Measurements from ENCODE around the gene KRT74. TPM values are rescaled to one million over a fixed set of nuclear protein-coding genes. Genes with fewer than 3 reads are reported as not detected.

Gene KRT74
- total RNA-seq, 2 experiments from 2014 or later: not detected

DNA sequence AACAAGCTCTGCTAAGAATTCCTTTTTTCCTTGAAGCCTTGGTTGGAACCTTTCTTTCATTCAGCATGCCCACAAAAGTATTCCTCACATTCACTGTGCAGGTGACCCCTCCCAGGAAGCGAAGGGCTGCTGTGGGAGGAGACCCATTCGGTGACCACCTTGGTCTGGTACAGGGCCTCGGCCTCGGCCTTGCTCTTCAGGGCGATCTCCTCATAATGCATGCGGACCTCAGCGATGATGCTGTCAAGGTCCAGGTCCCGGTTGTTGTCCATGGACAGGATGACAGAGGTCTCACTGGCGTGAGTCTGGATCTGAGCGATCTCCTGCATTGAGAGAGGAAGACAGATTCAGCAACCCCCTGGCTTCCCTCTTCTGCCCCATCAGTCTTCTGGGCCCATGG lies 3.1 kb downstream of the KRT74 start:
- no peak overlapping the region for H3K4me2 ChIP-seq (ENCODE audit: low read length)
- intact Hi-C loops (cut with micrococcal nuclease; ENCODE audit: unreplicated experiment): no loop called here
- ChIA-PET POLR2A (interaction anchor here (1.0 kb wide), 1 partner anchor 8 kb away, joined by 4 read pairs; no protein-coding TSS in a partner anchor), CTCF (ENCODE audit: unreplicated experiment) (no interaction called here)
- H3K36me3 ChIP-seq (ENCODE audit: insufficient read depth, low read length): no peaks in the 10 kb centered on the region
- H3K79me2 ChIP-seq (ENCODE audit: insufficient read depth, low read depth, low read length): no peaks in the 10 kb centered on the region
- no peaks in the 10 kb centered on the region for H3K4me1 ChIP-seq (ENCODE audit: insufficient read depth, low read length, poor library complexity, severe bottlenecking)
- no peak for DNase-seq (ENCODE audit: low spot score)
- no peak overlapping the region for H3K4me3 ChIP-seq (ENCODE audit: low read depth, low read length, poor library complexity, severe bottlenecking)
- BruUV-seq (replicated peaks): no TSS peak
- no peak overlapping the region for H2AFZ ChIP-seq (ENCODE audit: low read length)
- no peaks in the 10 kb centered on the region for H3K9me2 ChIP-seq (ENCODE audit: insufficient read depth, low read length)
- TF ChIP-seq, protein P1, sequence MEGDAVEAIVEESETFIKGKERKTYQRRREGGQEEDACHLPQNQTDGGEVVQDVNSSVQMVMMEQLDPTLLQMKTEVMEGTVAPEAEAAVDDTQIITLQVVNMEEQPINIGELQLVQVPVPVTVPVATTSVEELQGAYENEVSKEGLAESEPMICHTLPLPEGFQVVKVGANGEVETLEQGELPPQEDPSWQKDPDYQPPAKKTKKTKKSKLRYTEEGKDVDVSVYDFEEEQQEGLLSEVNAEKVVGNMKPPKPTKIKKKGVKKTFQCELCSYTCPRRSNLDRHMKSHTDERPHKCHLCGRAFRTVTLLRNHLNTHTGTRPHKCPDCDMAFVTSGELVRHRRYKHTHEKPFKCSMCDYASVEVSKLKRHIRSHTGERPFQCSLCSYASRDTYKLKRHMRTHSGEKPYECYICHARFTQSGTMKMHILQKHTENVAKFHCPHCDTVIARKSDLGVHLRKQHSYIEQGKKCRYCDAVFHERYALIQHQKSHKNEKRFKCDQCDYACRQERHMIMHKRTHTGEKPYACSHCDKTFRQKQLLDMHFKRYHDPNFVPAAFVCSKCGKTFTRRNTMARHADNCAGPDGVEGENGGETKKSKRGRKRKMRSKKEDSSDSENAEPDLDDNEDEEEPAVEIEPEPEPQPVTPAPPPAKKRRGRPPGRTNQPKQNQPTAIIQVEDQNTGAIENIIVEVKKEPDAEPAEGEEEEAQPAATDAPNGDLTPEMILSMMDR (conservative IDR thresholded peaks at IDR 0.05; ENCODE audit: low read length): no peak
- no peak for TF ChIP-seq EZH2phosphoT487 (IDR thresholded peaks at IDR 0.05; ENCODE audit: borderline replicate concordance, low read depth, low read length)
- no peaks in the 10 kb centered on the region for H4K20me1 ChIP-seq (ENCODE audit: insufficient read depth, low read length)
- no peaks in the 10 kb centered on the region for H3K9me3 ChIP-seq (ENCODE audit: low read length)
- no peak overlapping the region for H3K27ac ChIP-seq (ENCODE audit: low read depth, low read length, poor library complexity, severe bottlenecking)

DNA sequence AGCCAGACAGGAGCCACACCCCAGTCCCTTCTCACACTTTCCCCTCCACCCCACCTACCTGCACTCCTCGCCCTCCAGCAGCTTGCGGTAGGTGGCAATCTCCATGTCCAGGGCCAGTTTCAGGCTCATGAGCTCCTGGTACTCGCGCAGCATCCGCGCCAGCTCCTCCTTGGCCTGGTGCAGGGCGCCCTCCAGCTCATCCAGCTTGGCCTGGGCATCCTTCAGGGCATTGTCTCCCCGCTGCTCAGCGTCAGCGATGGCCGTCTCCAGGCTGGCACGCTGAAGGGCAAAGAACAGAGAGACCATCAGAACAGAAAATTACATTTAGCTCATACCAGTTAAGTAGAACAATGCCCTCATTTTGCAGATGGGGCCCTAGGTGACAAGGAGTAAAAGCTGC lies 5.5 kb downstream of the KRT74 start:
- ChIA-PET POLR2A (interaction anchor here (0.7 kb wide), 1 partner anchor 241 kb away, joined by 3 read pairs; no protein-coding TSS in a partner anchor), CTCF (ENCODE audit: unreplicated experiment) (no interaction called here)
- no peak for TF ChIP-seq EZH2phosphoT487 (IDR thresholded peaks at IDR 0.05; ENCODE audit: borderline replicate concordance, low read depth, low read length)
- TF ChIP-seq, protein P1 (conservative IDR thresholded peaks at IDR 0.05; ENCODE audit: low read length): no peak
- H3K4me1 ChIP-seq (ENCODE audit: insufficient read depth, low read length, poor library complexity, severe bottlenecking): no peaks in the 10 kb centered on the region
- H3K4me2 ChIP-seq (ENCODE audit: low read length): no peak overlapping the region
- no peaks in the 10 kb centered on the region for H3K9me2 ChIP-seq (ENCODE audit: insufficient read depth, low read length)
- no peak overlapping the region for H3K27ac ChIP-seq (ENCODE audit: low read depth, low read length, poor library complexity, severe bottlenecking)
- no peaks in the 10 kb centered on the region for H3K9me3 ChIP-seq (ENCODE audit: low read length)
- intact Hi-C loops (cut with micrococcal nuclease; ENCODE audit: unreplicated experiment): no loop called here
- DNase-seq (ENCODE audit: low spot score): no peak
- H3K36me3 ChIP-seq (ENCODE audit: insufficient read depth, low read length): no peaks in the 10 kb centered on the region
- no peak overlapping the region for H3K4me3 ChIP-seq (ENCODE audit: low read depth, low read length, poor library complexity, severe bottlenecking)
- H3K79me2 ChIP-seq (ENCODE audit: insufficient read depth, low read depth, low read length): no peaks in the 10 kb centered on the region
- H4K20me1 ChIP-seq (ENCODE audit: insufficient read depth, low read length): no peaks in the 10 kb centered on the region
- BruUV-seq (replicated peaks): no TSS peak
- H2AFZ ChIP-seq (ENCODE audit: low read length): no peak overlapping the region

DNA sequence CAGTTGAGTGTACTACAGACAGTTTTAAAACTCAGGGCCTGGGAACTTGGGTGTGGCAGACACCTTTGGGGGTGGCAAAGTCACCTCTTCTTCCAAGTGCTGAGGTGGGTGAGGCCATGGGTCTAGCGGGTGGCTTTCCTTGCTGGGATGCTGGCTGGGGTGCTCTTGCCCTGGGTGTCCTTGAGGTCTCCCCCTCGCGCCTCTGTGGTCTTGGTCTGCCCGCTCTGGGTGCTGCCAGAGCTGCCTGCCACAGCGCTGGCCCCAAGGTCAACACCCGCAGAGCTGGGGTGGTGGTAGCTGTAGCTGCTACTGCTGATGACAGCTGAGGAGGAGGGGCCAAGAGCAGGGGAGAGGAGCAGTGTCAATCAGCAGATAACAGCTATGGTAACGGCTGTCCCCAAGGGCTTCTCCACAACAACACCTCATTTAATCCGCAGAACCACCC lies 6.8 kb downstream of the KRT74 start:
- TF ChIP-seq EZH2phosphoT487 (IDR thresholded peaks at IDR 0.05; ENCODE audit: borderline replicate concordance, low read depth, low read length): no peak
- TF ChIP-seq, protein P1 (conservative IDR thresholded peaks at IDR 0.05; ENCODE audit: low read length): no peak
- Histone ChIP-seq H3K9me2 (ENCODE audit: insufficient read depth, low read length) (no peaks in the 10 kb centered on the region), H3K4me1 (ENCODE audit: insufficient read depth, low read length, poor library complexity, severe bottlenecking) (no peaks in the 10 kb centered on the region), H3K27ac (ENCODE audit: low read depth, low read length, poor library complexity, severe bottlenecking) (no peak overlapping the region), H3K36me3 (ENCODE audit: insufficient read depth, low read length) (no peaks in the 10 kb centered on the region), H2AFZ (ENCODE audit: low read length) (no peak overlapping the region), H4K20me1 (ENCODE audit: insufficient read depth, low read length) (no peaks in the 10 kb centered on the region), H3K79me2 (ENCODE audit: insufficient read depth, low read depth, low read length) (no peaks in the 10 kb centered on the region), H3K9me3 (ENCODE audit: low read length) (no peaks in the 10 kb centered on the region), H3K4me3 (ENCODE audit: low read depth, low read length, poor library complexity, severe bottlenecking) (no peak overlapping the region), H3K4me2 (ENCODE audit: low read length) (no peak overlapping the region)
- intact Hi-C loops (cut with micrococcal nuclease; ENCODE audit: unreplicated experiment): no loop called here
- no TSS peak for BruUV-seq (replicated peaks)
- POLR2A ChIA-PET: no interaction called here
- CTCF ChIA-PET (ENCODE audit: unreplicated experiment): no interaction called here
- DNase-seq (ENCODE audit: low spot score): no peak
